COR-L47 (cell line): ENCODE measurements around the gene IKBKE.
A peak's percentile ranks its signal among the peaks of the same experiment; 100 is the strongest.
"Not testable (repeated sequence)": the region's sequence is repeated elsewhere in the genome, so short reads cannot be mapped to it uniquely, and the experiment has no call there.

Experiments used
- DNase-seq: peaks from one replicate; lab custom pipeline; 2025; lab: John Stamatoyannopoulos, UW

IKBKE gene

GRCh38 chr1:206476058-206476457, 5.8 kb downstream of the IKBKE start:
- no peak for DNase-seq

- DNase-seq, result no peak
Measured at GRCh38 chr1:206476591-206476990, 6.3 kb downstream of the IKBKE start.

- no peak for DNase-seq
Measured at GRCh38 chr1:206477110-206477509, 6.8 kb downstream of the IKBKE start.

- DNase-seq, result no peak
Measured at GRCh38 chr1:206477581-206478380, 7.5 kb downstream of the IKBKE start.

GRCh38 chr1:206478746-206479145, 8.5 kb downstream of the IKBKE start:
- no peak for DNase-seq

- peak; percentile 66 for DNase-seq
Measured at GRCh38 chr1:206479183-206480125, 9.2 kb downstream of the IKBKE start.

GRCh38 chr1:206480211-206480610, 9.9 kb downstream of the IKBKE start:
- no peak for DNase-seq

- no peak for DNase-seq
Measured at GRCh38 chr1:206482611-206483010, 12.3 kb downstream of the IKBKE start.

- not testable (repeated sequence) for DNase-seq
Measured at GRCh38 chr1:206483864-206484263, 13.6 kb downstream of the IKBKE start.

GRCh38 chr1:206484901-206485300, 14.6 kb downstream of the IKBKE start:
- DNase-seq, result no peak

- no peak for DNase-seq
Measured at GRCh38 chr1:206486995-206487788, 16.9 kb downstream of the IKBKE start.

GRCh38 chr1:206487970-206488369, 17.7 kb downstream of the IKBKE start:
- no peak for DNase-seq

- DNase-seq, result no peak
Measured at GRCh38 chr1:206488466-206488865, 18.2 kb downstream of the IKBKE start.

- peak; percentile 60 for DNase-seq
Measured at GRCh38 chr1:206489980-206490770, 19.9 kb downstream of the IKBKE start.

- no peak for DNase-seq
Measured at GRCh38 chr1:206490771-206491405, 20.6 kb downstream of the IKBKE start.

- no peak for DNase-seq
Measured at GRCh38 chr1:206491616-206492015, 21.3 kb downstream of the IKBKE start.

GRCh38 chr1:206492589-206492988, 22.3 kb downstream of the IKBKE start:
- DNase-seq, result no peak

GRCh38 chr1:206493279-206493678, 23.0 kb downstream of the IKBKE start:
- DNase-seq, result no peak

GRCh38 chr1:206495011-206495461, 24.8 kb downstream of the IKBKE start:
- DNase-seq, result no peak

- no peak for DNase-seq
Measured at GRCh38 chr1:206495493-206496046, 25.3 kb downstream of the IKBKE start.
